OCI-LY7 (cell line): ENCODE measurements around the gene NMRAL1. TPM values are rescaled to one million over a fixed set of nuclear protein-coding genes. Genes with fewer than 3 reads are reported as not detected.

Source experiments
- BruUV-seq: library from RNA; stranded (reverse); fragments of 400-500 nt; replicated peaks from 2 replicates; lab custom pipeline; 2021; lab: Mats Ljungman, UMichigan
- CTCF ChIA-PET: fragments of 300-600 bp; sonication (Branson Sonifier 250); formaldehyde crosslinking; loops from one replicate; lab custom pipeline; 2022; ENCODE audit warnings: antibody characterized with exemption; ENCODE audit not compliant: unreplicated experiment; lab: Charles Lee
- POLR2A ChIA-PET: fragments of 300-600 bp; sonication (Branson Sonifier 250); formaldehyde crosslinking; loops from one replicate; lab custom pipeline; 2022; ENCODE audit warnings: antibody characterized with exemption; lab: Charles Lee
- DNase-seq: peaks from one replicate; pipeline ENCODE4 v3.0.0-alpha.2; 2015; ENCODE audit warnings: low spot score
- H2AFZ ChIP-seq: fragments of 200-600 bp; sonication (generic), shearing (Covaris generic); 2 replicates; pipeline ENCODE4 v1.6.1; 2014; ENCODE audit warnings: mild to moderate bottlenecking, antibody characterized with exemption, low read length, moderate library complexity
- H3K27ac ChIP-seq: fragments of 200-600 bp; sonication (generic); 2 replicates; pipeline ENCODE4 v1.5.1; 2014; ENCODE audit warnings: mixed run types, low read depth, mild to moderate bottlenecking, moderate library complexity, low read length, inconsistent platforms; ENCODE audit not compliant: poor library complexity, severe bottlenecking
- H3K36me3 ChIP-seq: fragments of 200-600 bp; sonication (generic); 2 replicates; pipeline ENCODE4 v1.6.1; 2014; ENCODE audit warnings: mild to moderate bottlenecking, antibody characterized with exemption, low read length, moderate library complexity, mixed read lengths; ENCODE audit not compliant: insufficient read depth
- H3K4me1 ChIP-seq: fragments of 200-600 bp; sonication (generic); 2 replicates; pipeline ENCODE4 v1.5.1; 2014; ENCODE audit warnings: mild to moderate bottlenecking, low read length; ENCODE audit not compliant: insufficient read depth, poor library complexity, severe bottlenecking
- H3K4me2 ChIP-seq: fragments of 200-600 bp; sonication (generic); 2 replicates; pipeline ENCODE4 v1.6.1; 2014; ENCODE audit warnings: mild to moderate bottlenecking, low read length
- H3K4me3 ChIP-seq: fragments of 200-600 bp; sonication (generic); 2 replicates; pipeline ENCODE4 v1.5.1; 2014; ENCODE audit warnings: mild to moderate bottlenecking, low read depth, low read length; ENCODE audit not compliant: poor library complexity, severe bottlenecking
- H3K79me2 ChIP-seq: fragments of 200-600 bp; sonication (generic); 2 replicates; pipeline ENCODE4 v1.6.1; 2016; ENCODE audit warnings: low read depth, mild to moderate bottlenecking, low read length, moderate library complexity, mixed read lengths; ENCODE audit not compliant: insufficient read depth
- H3K9me2 ChIP-seq: fragments of 200-600 bp; sonication (generic); 2 replicates; pipeline ENCODE4 v1.6.1; 2016; ENCODE audit warnings: mild to moderate bottlenecking, low read length, mixed read lengths; ENCODE audit not compliant: insufficient read depth
- H3K9me3 ChIP-seq: fragments of 200-600 bp; sonication (generic); 2 replicates; pipeline ENCODE4 v1.6.1; 2014; ENCODE audit warnings: mild to moderate bottlenecking, mixed run types, low read length, mixed read lengths
- H4K20me1 ChIP-seq: fragments of 200-600 bp; sonication (generic); 2 replicates; pipeline ENCODE4 v1.6.1; 2014; ENCODE audit warnings: mild to moderate bottlenecking, antibody characterized with exemption, low read length, moderate library complexity, mixed read lengths; ENCODE audit not compliant: insufficient read depth
- EZH2phosphoT487 ChIP-seq: fragments of 200-600 bp; sonication (generic); IDR thresholded peaks from 2 replicates; pipeline ENCODE4 v1.6.1; 2018; ENCODE audit warnings: low read depth, borderline replicate concordance, mild to moderate bottlenecking, mixed run types, antibody characterized with exemption, low read length, moderate library complexity, mixed read lengths
- intact Hi-C: fragments of 100-400 bp; cut with micrococcal nuclease; formaldehyde crosslinking; loops from one replicate; pipeline ENCODE4 v1.10.0; 2022; ENCODE audit not compliant: unreplicated experiment
- total RNA-seq, 2 experiments: library from RNA; depleted of rRNA in 1 of 2; stranded (reverse); fragments of >200 nt in 1 of 2; shearing (Covaris generic) in 1 of 2; gene quantifications; 2 replicates each; pipeline ENCODE4 v1.2.3, GENCODE V29; 2014 to 2022
- TF ChIP-seq, protein P1 (sequence below): fragments of 200-600 bp; sonication (generic); conservative IDR thresholded peaks from 2 replicates; pipeline ENCODE4 v1.5.1; 2014; ENCODE audit warnings: mild to moderate bottlenecking, antibody characterized with exemption, low read length, moderate library complexity, mixed read lengths

NMRAL1 gene
- total RNA-seq, 2 experiments from 2014 or later: 92.8 to 139 TPM

DNA sequence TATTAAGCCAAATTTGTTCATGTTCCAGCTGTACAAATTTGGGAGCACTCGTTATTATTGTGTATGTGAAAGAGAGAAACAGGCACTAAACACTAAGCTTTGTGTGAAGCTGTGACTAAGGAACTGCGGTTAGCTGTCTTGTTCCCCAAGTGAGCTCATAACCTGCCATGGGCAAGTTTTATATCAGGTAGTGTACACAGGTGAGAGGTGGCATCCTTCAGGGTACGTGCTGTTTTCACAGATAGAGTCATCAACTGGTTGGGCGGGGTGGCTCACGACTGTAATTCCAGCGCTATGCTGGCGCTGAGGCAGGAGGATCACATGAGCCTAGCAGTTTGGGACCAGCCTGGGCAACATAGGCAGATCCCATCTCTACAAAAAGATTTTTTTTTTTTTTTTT lies 45.9 kb downstream of the NMRAL1 start:
- H3K27ac ChIP-seq: no peak overlapping the region
- intact Hi-C loops: loop anchor here (10.0 kb wide), 1 partner anchor 416 kb away; the partner anchor contains the start of genes GLYR1 and UBN1
- no TSS peak for BruUV-seq

DNA sequence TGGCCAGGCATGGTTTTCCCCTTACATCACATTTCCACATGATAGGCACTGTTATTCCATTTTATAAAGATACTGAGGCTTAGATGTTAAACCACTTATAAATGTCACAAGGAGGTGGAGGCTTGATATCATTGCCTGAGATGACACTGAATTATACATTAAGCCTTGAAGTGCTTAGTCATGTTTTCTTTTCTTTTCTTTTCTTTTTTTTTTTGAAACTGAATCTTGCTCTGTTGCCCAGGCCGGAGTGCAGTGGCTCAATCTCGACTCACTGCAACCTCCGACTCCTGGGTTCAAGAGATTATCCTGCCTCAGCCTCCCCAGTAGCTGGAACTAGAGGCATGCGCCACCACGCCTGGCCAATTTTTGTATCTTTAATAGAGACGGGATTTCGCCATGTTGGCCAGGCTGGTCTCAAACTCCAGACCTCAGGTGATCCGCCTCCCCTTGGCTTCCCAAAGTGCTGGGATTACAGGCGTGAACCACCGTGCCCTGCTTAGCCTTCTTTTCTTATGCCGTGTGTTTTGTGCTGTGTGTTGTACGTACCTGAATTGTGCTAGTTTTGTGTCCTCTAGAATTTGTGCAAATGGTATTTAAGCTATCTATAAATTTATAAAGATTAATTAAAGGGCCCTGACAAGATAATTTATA lies 47.6 kb downstream of the NMRAL1 start:
- Histone ChIP-seq H3K79me2 (peaks cover 61% of the 10 kb centered on the region), H3K4me2 (peak overlapping the region; percentile 99), H3K36me3 (peaks cover 49% of the 10 kb centered on the region), H2AFZ (no peak overlapping the region), H3K27ac (peak overlapping the region; percentile 88), H4K20me1 (no peaks in the 10 kb centered on the region), H3K9me3 (no peaks in the 10 kb centered on the region), H3K9me2 (no peaks in the 10 kb centered on the region), H3K4me3 (peak overlapping the region; percentile 90), H3K4me1 (peaks cover 23% of the 10 kb centered on the region)
- CTCF ChIA-PET: no interaction called here
- no peak for DNase-seq
- TF ChIP-seq, protein P1, sequence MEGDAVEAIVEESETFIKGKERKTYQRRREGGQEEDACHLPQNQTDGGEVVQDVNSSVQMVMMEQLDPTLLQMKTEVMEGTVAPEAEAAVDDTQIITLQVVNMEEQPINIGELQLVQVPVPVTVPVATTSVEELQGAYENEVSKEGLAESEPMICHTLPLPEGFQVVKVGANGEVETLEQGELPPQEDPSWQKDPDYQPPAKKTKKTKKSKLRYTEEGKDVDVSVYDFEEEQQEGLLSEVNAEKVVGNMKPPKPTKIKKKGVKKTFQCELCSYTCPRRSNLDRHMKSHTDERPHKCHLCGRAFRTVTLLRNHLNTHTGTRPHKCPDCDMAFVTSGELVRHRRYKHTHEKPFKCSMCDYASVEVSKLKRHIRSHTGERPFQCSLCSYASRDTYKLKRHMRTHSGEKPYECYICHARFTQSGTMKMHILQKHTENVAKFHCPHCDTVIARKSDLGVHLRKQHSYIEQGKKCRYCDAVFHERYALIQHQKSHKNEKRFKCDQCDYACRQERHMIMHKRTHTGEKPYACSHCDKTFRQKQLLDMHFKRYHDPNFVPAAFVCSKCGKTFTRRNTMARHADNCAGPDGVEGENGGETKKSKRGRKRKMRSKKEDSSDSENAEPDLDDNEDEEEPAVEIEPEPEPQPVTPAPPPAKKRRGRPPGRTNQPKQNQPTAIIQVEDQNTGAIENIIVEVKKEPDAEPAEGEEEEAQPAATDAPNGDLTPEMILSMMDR: no peak
- no peak for TF ChIP-seq EZH2phosphoT487
- POLR2A ChIA-PET: interaction anchor here (1.7 kb wide), 1 partner anchor 10 kb away, joined by 4 read pairs; no protein-coding TSS in a partner anchor
- TSS peak; percentile 76 for BruUV-seq
- intact Hi-C loops: loop anchor here (1.0 to 10.0 kb wide), 2 partner anchors 47 to 418 kb away; partner anchors contain the start of genes GLYR1, NMRAL1 and UBN1

More for the DNA sequence above, 45.9 kb downstream of the NMRAL1 start:
- no peak for DNase-seq
- H3K79me2 ChIP-seq: peaks cover 61% of the 10 kb centered on the region
- TF ChIP-seq, protein P1: no peak
- no peak for TF ChIP-seq EZH2phosphoT487
- no peak overlapping the region for H3K4me3 ChIP-seq
- peaks cover 63% of the 10 kb centered on the region for H3K36me3 ChIP-seq
- H3K9me2 ChIP-seq: no peaks in the 10 kb centered on the region
- ChIA-PET CTCF (no interaction called here), POLR2A (no interaction called here)
- no peak overlapping the region for H2AFZ ChIP-seq
- no peaks in the 10 kb centered on the region for H4K20me1 ChIP-seq
- H3K4me1 ChIP-seq: peaks cover 23% of the 10 kb centered on the region
- no peaks in the 10 kb centered on the region for H3K9me3 ChIP-seq
- H3K4me2 ChIP-seq: no peak overlapping the region
